Measurements from ENCODE around the gene SLC7A1. TPM values are rescaled to one million over a fixed set of nuclear protein-coding genes. Genes with fewer than 3 reads are reported as not detected.

Gene SLC7A1
- total RNA-seq, 1 donor from 2014 or later, result 43.2 TPM

GRCh38 chr13:29538652-29539040 lies 56.8 kb downstream of the SLC7A1 start:
- Histone ChIP-seq H3K4me1 (peaks cover 12% of the 10 kb centered on the region), H3K36me3 (peaks cover 0 to 4% of the 10 kb centered on the region in 2 donors), H3K27ac (peak overlapping the region; percentile 49), H3K4me3 (no peak overlapping the region), H3K27me3 (no peaks in the 10 kb centered on the region), H3K9me3 (no peaks in the 10 kb centered on the region)
- no peak for DNase-seq (ENCODE audit: extremely low spot score in 2 of 2)
- TF ChIP-seq POLR2AphosphoS5 (IDR thresholded peaks at IDR 0.05; ENCODE audit: insufficient read depth in 1 of 2, low read depth in 1 of 2), result no peak
- no peak for TF ChIP-seq POLR2A (IDR thresholded peaks at IDR 0.05)
- TF ChIP-seq CTCF (IDR thresholded peaks at IDR 0.05), result no peak
- intact Hi-C loops (cut with DNase I), result no loop called here

- Histone ChIP-seq H3K4me3 (no peak overlapping the region), H3K36me3 (peaks cover 0 to 6% of the 10 kb centered on the region in 2 donors), H3K27ac (peak overlapping the region; percentile 49), H3K4me1 (peaks cover 12% of the 10 kb centered on the region), H3K27me3 (no peaks in the 10 kb centered on the region), H3K9me3 (no peaks in the 10 kb centered on the region)
- intact Hi-C loops (cut with DNase I), result no loop called here
- no peak for TF ChIP-seq POLR2AphosphoS5 (IDR thresholded peaks at IDR 0.05; ENCODE audit: insufficient read depth in 1 of 2, low read depth in 1 of 2)
- TF ChIP-seq CTCF (IDR thresholded peaks at IDR 0.05), result no peak
- no peak for TF ChIP-seq POLR2A (IDR thresholded peaks at IDR 0.05)
- no peak for DNase-seq (ENCODE audit: extremely low spot score in 2 of 2)
Observed at GRCh38 chr13:29537736-29538651, 57.5 kb downstream of the SLC7A1 start.

- DNase-seq (ENCODE audit: extremely low spot score in 2 of 2), result no peak
Observed at GRCh38 chr13:29536853-29537252, 58.6 kb downstream of the SLC7A1 start.

GRCh38 chr13:29535663-29536655 lies 59.5 kb downstream of the SLC7A1 start:
- intact Hi-C loops (cut with DNase I), result no loop called here
- Histone ChIP-seq H3K4me1 (peaks cover 12% of the 10 kb centered on the region), H3K4me3 (no peak overlapping the region), H3K9me3 (no peaks in the 10 kb centered on the region), H3K27ac (no peak overlapping the region), H3K36me3 (peaks cover 0 to 23% of the 10 kb centered on the region in 2 donors), H3K27me3 (no peaks in the 10 kb centered on the region)
- no peak for TF ChIP-seq POLR2AphosphoS5 (IDR thresholded peaks at IDR 0.05; ENCODE audit: insufficient read depth in 1 of 2, low read depth in 1 of 2)
- no peak for TF ChIP-seq POLR2A (IDR thresholded peaks at IDR 0.05)
- no peak for TF ChIP-seq CTCF (IDR thresholded peaks at IDR 0.05)
- no peak for DNase-seq (ENCODE audit: extremely low spot score in 2 of 2)

More at GRCh38 chr13:29536853-29537252, 58.6 kb downstream of the SLC7A1 start:
- Histone ChIP-seq H3K4me1 (peaks cover 12% of the 10 kb centered on the region), H3K27ac (no peak overlapping the region), H3K27me3 (no peaks in the 10 kb centered on the region), H3K9me3 (no peaks in the 10 kb centered on the region), H3K4me3 (no peak overlapping the region), H3K36me3 (peaks cover 0 to 17% of the 10 kb centered on the region in 2 donors)
- intact Hi-C loops (cut with DNase I), result no loop called here
- TF ChIP-seq POLR2AphosphoS5 (IDR thresholded peaks at IDR 0.05; ENCODE audit: insufficient read depth in 1 of 2, low read depth in 1 of 2), result no peak
- TF ChIP-seq POLR2A (IDR thresholded peaks at IDR 0.05), result no peak
- no peak for TF ChIP-seq CTCF (IDR thresholded peaks at IDR 0.05)

Measured in vagina (tissue), 2 donors.